Psoas muscle (tissue), 8 donors: ENCODE measurements around the gene FAP. TPM values are rescaled to one million over a fixed set of nuclear protein-coding genes. Genes with fewer than 3 reads are reported as not detected.

Source experiments
- ATAC-seq, 4 donors: fragments of 200-7000 bp; cut with Tn5 transposase; one replicate each; pipeline ENCODE4 v1.9.1; 2020; ENCODE audit warnings: moderate library complexity in 3 of 4, mild to moderate bottlenecking in 2 of 4
- DNase-seq, 2 donors: peaks; one replicate each; pipeline ENCODE4 v3.0.0-alpha.2; 2020
- H3K27ac ChIP-seq: fragments of 200-600 bp; one replicate; pipeline ENCODE4 v1.8.0; 2022
- H3K27me3 ChIP-seq, 3 donors: fragments of 200-600 bp in 1 of 3; one replicate each; pipeline versions ENCODE4 v1.6.1 to v1.8.0; 2013 to 2022; ENCODE audit warnings: low read length in 2 of 3, mild to moderate bottlenecking in 2 of 3, moderate library complexity in 1 of 3; ENCODE audit not compliant: insufficient read depth in 3 of 3
- H3K36me3 ChIP-seq, 2 donors: fragments of 200-600 bp in 1 of 2; one replicate each; pipeline versions ENCODE4 v1.6.1 to v1.8.0; 2013 to 2022; ENCODE audit warnings: low read depth in 1 of 2, mild to moderate bottlenecking in 1 of 2, moderate library complexity in 1 of 2; ENCODE audit not compliant: insufficient read depth in 1 of 2
- H3K4me1 ChIP-seq: fragments of 200-600 bp; one replicate; pipeline ENCODE4 v1.8.0; 2022
- H3K4me3 ChIP-seq: fragments of 200-600 bp; one replicate; pipeline ENCODE4 v1.8.0; 2022; ENCODE audit warnings: mild to moderate bottlenecking
- H3K9me3 ChIP-seq: fragments of 200-600 bp; one replicate; pipeline ENCODE4 v1.8.0; 2022
- WGBS, 3 donors: extraction: QIAGEN DNeasy Blood & Tissue Kit; methylation state at CpG; one replicate each; pipeline versions ENCODE4 v1.1.6 to v1.1.7; 2013; 5-methylcytosine and 5-hydroxymethylcytosine counted together
- intact Hi-C, 2 donors: fragments of 100-400 bp; cut with DNase I; formaldehyde crosslinking; loops; one replicate each; pipeline versions ENCODE4 v1.11.0 to v1.14.2; 2022
- polyA plus RNA-seq, 3 donors: library from polyadenylated mRNA; stranded (reverse); fragments of 200-250 nt; gene quantifications; one replicate each; pipeline ENCODE4 v1.2.3, GENCODE V29; 2013
- total RNA-seq, 4 donors: library from RNA; stranded (reverse); fragmentation: NEBNext Ultra II Directional in 2 of 4; extraction: Animal tissue kit (Norgen Biotek cat#: 25700) in 2 of 4; gene quantifications; one replicate each; pipeline versions ENCODE4 v1.2.1 to v1.2.4, GENCODE V29; 2021 to 2023
- TF ChIP-seq, protein P1 (sequence below): fragments of 200-600 bp; IDR thresholded peaks from one replicate; pipeline ENCODE4 v1.8.0; 2022; ENCODE audit warnings: antibody characterized with exemption
- donor health status: healthy with polysubstance abuse.
- donor health status: DM: no; HTN: no; CAD: no; lungs with moderate emphysema.
- donor health status: Bipolar disorder and iron deficiency.
- donor health status: healthy.
- donor health status: DM: yes; HTN: yes; CAD: no.
- donor health status: DM: no; HTN: no; CAD: no.
- donor health status: DM: no; HTN: no; CAD: no.
- donor health status: DM: yes; HTN: yes; CAD: no.

FAP gene
- total and polyA plus RNA-seq, 7 donors = 0.96 to 7.5 (median 1.6) TPM

DNA sequence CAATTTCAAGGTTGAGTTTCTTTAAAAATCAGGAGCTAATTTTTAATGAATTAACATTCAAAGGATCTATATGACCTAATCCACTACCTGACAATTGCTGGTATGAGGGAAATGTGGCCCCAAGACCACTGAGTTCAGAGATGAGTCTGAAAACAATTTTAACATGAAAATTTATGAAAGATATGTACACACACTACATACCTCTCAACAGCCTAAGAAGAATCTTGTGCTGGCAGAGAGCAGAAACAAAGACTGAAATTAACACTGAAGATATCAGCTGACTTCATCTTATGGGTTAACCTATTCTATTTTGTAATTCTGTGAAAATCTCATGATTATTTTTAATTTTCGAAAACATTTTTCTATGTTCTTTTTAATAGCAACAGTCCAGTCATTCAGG, 1.7 kb downstream of the FAP start:
- intact Hi-C loops = no loop called here
- Histone ChIP-seq H3K9me3 (no peaks in the 10 kb centered on the region), H3K27ac (no peak overlapping the region), H3K4me3 (peak overlapping the region; percentile 40), H3K27me3 (no peaks in the 10 kb centered on the region), H3K4me1 (peaks cover 5% of the 10 kb centered on the region), H3K36me3 (no peaks in the 10 kb centered on the region)
- no peak for DNase-seq
- no peak for ATAC-seq
- TF ChIP-seq, protein P1, sequence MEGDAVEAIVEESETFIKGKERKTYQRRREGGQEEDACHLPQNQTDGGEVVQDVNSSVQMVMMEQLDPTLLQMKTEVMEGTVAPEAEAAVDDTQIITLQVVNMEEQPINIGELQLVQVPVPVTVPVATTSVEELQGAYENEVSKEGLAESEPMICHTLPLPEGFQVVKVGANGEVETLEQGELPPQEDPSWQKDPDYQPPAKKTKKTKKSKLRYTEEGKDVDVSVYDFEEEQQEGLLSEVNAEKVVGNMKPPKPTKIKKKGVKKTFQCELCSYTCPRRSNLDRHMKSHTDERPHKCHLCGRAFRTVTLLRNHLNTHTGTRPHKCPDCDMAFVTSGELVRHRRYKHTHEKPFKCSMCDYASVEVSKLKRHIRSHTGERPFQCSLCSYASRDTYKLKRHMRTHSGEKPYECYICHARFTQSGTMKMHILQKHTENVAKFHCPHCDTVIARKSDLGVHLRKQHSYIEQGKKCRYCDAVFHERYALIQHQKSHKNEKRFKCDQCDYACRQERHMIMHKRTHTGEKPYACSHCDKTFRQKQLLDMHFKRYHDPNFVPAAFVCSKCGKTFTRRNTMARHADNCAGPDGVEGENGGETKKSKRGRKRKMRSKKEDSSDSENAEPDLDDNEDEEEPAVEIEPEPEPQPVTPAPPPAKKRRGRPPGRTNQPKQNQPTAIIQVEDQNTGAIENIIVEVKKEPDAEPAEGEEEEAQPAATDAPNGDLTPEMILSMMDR = no peak
- 67 to 74% (median 69%) methylated on average over 1 of the region's 1 CpG for WGBS, 3 donors

DNA sequence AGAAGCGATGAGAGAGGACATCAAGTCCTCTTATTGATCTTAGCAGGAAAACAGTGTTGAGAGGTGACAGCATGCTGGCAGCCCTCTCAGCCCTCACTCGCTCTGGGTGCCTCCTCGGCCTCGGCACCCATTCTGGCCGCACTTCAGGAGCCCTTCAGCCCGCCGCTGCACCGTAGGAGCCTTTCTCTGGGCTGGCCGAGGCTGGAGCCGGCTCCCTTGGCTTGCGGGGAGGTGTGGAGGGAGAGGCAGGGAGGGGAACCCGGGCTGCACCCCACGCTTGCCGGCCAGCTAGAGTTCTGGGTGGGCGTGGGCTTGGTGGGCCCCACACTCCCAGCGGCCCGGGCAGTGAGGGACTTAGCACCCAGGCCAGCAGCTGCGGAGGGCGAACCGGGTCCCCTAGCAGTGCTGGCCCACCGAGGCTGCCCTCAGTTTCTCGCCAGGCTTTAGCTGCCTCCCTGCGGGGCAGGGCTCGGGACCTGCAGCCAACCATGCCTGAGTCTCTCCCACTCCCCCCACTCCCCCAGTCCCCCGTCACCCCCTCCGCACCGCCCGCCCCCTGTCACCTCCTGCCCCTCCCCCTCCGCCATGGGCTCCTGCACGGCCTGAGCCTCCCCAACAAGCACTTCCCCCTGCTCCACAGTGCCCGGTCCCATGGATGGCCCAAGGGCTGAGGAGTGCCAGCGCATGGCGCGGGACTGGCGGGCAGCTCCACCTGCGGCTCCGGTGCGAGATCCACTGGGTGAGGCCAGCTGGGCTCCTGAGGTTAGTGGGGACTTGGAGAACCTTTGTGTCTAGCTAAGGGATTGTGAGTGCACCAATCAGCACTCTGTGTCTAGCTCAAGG, 8.4 kb downstream of the FAP start:
- Histone ChIP-seq H3K27ac (no peak overlapping the region), H3K36me3 (no peaks in the 10 kb centered on the region), H3K4me3 (no peak overlapping the region), H3K9me3 (no peaks in the 10 kb centered on the region), H3K27me3 (no peaks in the 10 kb centered on the region), H3K4me1 (no peaks in the 10 kb centered on the region)
- no peak for DNase-seq
- 97 to 98% (median 98%) methylated on average over 27 to 38 of the region's 38 CpGs for WGBS, 3 donors
- intact Hi-C loops = no loop called here
- TF ChIP-seq, protein P1 = no peak
- no peak for ATAC-seq

DNA sequence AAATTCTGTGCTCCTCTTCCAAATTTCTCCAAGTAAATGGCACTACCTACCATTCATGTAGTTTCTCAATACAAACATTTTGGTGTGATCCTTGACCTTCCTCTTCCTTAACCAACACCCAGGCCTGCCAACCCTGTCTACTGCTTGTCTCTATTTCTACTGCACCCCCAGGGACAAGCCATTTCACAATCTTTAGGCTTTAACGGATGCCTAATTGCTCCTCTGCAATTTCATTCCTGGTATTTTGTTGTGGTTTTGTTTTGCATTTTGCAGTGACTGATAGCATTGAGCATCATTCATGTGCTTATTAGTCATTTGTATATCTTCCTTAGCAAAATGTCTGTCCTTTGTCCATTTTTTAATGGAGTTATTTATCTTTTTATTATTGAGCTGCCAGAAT, 10.0 kb downstream of the FAP start:
- DNase-seq (peak in 1 of 2 donors; percentile 57), ATAC-seq (no peak)
- Histone ChIP-seq H3K36me3 (no peaks in the 10 kb centered on the region), H3K27ac (no peak overlapping the region), H3K9me3 (no peaks in the 10 kb centered on the region), H3K4me3 (no peak overlapping the region), H3K4me1 (no peaks in the 10 kb centered on the region), H3K27me3 (no peaks in the 10 kb centered on the region)
- TF ChIP-seq, protein P1 = no peak
- intact Hi-C loops = no loop called here
- WGBS, 3 donors = 31 to 48% (median 48%) methylated on average over 1 of the region's 1 CpG

DNA sequence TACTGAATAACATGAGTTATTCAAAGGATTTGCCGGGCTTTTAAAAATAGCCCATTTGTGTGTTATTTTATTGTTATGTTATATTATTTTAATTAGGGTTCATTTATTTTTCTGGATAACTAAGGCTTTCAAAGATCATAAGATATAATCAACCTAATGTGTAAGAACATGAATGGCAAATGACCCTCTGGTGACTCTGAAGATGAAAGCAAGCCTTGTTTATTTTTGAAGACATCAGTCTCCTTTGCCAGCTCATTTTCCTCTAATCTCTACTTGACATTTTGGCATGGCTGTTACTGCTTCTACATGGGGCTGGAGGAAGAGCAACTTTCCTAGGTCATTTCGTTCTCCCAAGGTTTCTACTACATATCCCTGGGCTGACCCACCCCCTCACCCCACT, 10.6 kb downstream of the FAP start:
- Histone ChIP-seq H3K27me3 (no peaks in the 10 kb centered on the region), H3K4me3 (no peak overlapping the region), H3K36me3 (no peaks in the 10 kb centered on the region), H3K27ac (no peak overlapping the region), H3K4me1 (no peaks in the 10 kb centered on the region), H3K9me3 (no peaks in the 10 kb centered on the region)
- WGBS, 3 donors = 25 to 45% (median 34%) methylated on average over 2 of the region's 2 CpGs
- intact Hi-C loops = no loop called here
- ATAC-seq (no peak), DNase-seq (no peak)
- TF ChIP-seq, protein P1 = no peak

DNA sequence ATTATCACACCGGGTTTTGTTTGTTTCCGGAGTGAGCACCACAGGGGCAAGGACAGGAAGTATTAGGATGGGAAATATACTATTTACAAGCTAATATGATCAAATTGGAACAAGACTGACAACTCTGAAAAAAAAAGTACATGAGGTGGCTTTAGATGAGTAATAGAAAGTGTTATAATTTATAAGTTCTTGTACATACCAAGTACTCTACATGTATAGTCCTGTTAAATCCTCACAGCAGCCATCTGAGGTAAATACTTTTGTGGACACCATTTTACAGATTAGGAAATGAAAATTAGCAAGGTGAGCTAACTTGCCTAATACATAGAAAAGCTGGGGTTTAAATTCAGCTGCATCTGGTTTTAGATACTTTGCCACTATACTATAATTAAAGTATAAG, 11.2 kb downstream of the FAP start:
- H3K4me1 ChIP-seq = no peaks in the 10 kb centered on the region
- no peaks in the 10 kb centered on the region for H3K27me3 ChIP-seq
- TF ChIP-seq, protein P1 = no peak
- H3K36me3 ChIP-seq = no peaks in the 10 kb centered on the region
- 65 to 80% (median 79%) methylated on average over 2 of the region's 2 CpGs for whole genome bisulfite sequencing, 3 donors
- DNase-seq (no peak), ATAC-seq (no peak)
- intact Hi-C loops = no loop called here
- no peak overlapping the region for H3K27ac ChIP-seq
- no peaks in the 10 kb centered on the region for H3K9me3 ChIP-seq
- no peak overlapping the region for H3K4me3 ChIP-seq
